HCT116 (cell line): Measurements from ENCODE around the gene LOXL1. TPM values are rescaled to one million over a fixed set of nuclear protein-coding genes. Genes with fewer than 3 reads are reported as not detected.

ENCODE experiments used
- ATAC-seq: fragments of 200-7000 bp; cut with Tn5 transposase; 2 replicates; pipeline ENCODE4 v1.9.1; 2020; ENCODE audit warnings: mild to moderate bottlenecking, moderate library complexity
- BruUV-seq: library from RNA; stranded (reverse); fragments of 400-500 nt; replicated peaks from 2 replicates; lab custom pipeline; 2021; lab: Mats Ljungman, UMichigan
- CTCF ChIA-PET: fragments of 300-600 bp; sonication (Branson Sonifier 250); formaldehyde crosslinking; loops from one replicate; lab custom pipeline; 2021; ENCODE audit warnings: antibody characterized with exemption; lab: Charles Lee
- POLR2A ChIA-PET: fragments of 300-600, 350-600 bp; sonication (Branson Sonifier 250); formaldehyde crosslinking; loops from one replicate; lab custom pipeline; 2021; ENCODE audit warnings: antibody characterized with exemption; lab: Charles Lee
- RAD21 ChIA-PET, 2 experiments: fragments of 300-600 bp; sonication (Branson Sonifier 250); formaldehyde crosslinking; loops; one replicate each; lab custom pipeline; 2023; ENCODE audit warnings: low total read pairs in 2 of 2; ENCODE audit not compliant: uncharacterized antibody in 2 of 2, unreplicated experiment in 2 of 2, low non-redundant PET in 1 of 2; lab: Charles Lee
- DNase-seq: peaks from one replicate; pipeline ENCODE4 v3.0.0-alpha.2; 2010; ENCODE audit warnings: low read depth, low spot score
- H2AFZ ChIP-seq: fragments of 200-600 bp; shearing (Covaris generic), sonication (generic); 2 replicates; pipeline ENCODE4 v1.6.1; 2017; ENCODE audit warnings: low read depth, mixed run types, mixed read lengths, antibody characterized with exemption, low read length; ENCODE audit not compliant: poor library complexity, severe bottlenecking
- H3K27ac ChIP-seq: 2 replicates; pipeline ENCODE4 v1.5.1; 2012; ENCODE audit warnings: low read depth, low read length
- H3K27me3 ChIP-seq: fragments of 200-600 bp; sonication (generic); 2 replicates; pipeline ENCODE4 v1.6.1; 2016; ENCODE audit warnings: mixed run types, low read length, mixed read lengths; ENCODE audit not compliant: insufficient read depth
- H3K36me3 ChIP-seq, 2 experiments: fragments of 200-500 bp in 1 of 2; fragments of 200-600 bp in 1 of 2; sonication (Bioruptor generic) in 1 of 2; sonication (generic) in 1 of 2; 2 replicates each; pipeline versions ENCODE4 v1.5.1 to v1.6.1; 2014 to 2016; ENCODE audit warnings: low read length in 2 of 2, inconsistent platforms in 1 of 2, mixed read lengths in 1 of 2, mixed run types in 1 of 2; ENCODE audit not compliant: insufficient read depth in 2 of 2, control insufficient read depth in 1 of 2
- H3K4me1 ChIP-seq, 2 experiments: fragments of 200-600 bp in 1 of 2; sonication (generic) in 1 of 2; 2 replicates each; pipeline versions ENCODE4 v1.5.1 to v1.6.1; 2012 to 2017; ENCODE audit warnings: low read length in 2 of 2, inconsistent platforms in 1 of 2, mild to moderate bottlenecking in 1 of 2, mixed read lengths in 1 of 2, mixed run types in 1 of 2, moderate library complexity in 1 of 2; ENCODE audit not compliant: insufficient read depth in 2 of 2, control insufficient read depth in 1 of 2
- H3K4me2 ChIP-seq: fragments of 200-600 bp; sonication (generic); 2 replicates; pipeline ENCODE4 v1.6.1; 2017; ENCODE audit warnings: mixed run types, low read length, mixed read lengths
- H3K4me3 ChIP-seq, 2 experiments: fragments of 200-600 bp in 1 of 2; sonication (generic) in 1 of 2; replicated peaks in 1 of 2; 2 replicates each; pipeline ENCODE4 v1.5.1; 2011 to 2016; ENCODE audit warnings: low read length in 2 of 2, control low read depth in 1 of 2, low read depth in 1 of 2, mild to moderate bottlenecking in 1 of 2, mixed read lengths in 1 of 2, mixed run types in 1 of 2
- H3K79me2 ChIP-seq: fragments of 200-600 bp; sonication (generic); 2 replicates; pipeline ENCODE4 v1.6.1; 2017; ENCODE audit warnings: mild to moderate bottlenecking, mixed run types, low read length, moderate library complexity, mixed read lengths; ENCODE audit not compliant: insufficient read depth
- H3K9ac ChIP-seq: fragments of 200-600 bp; sonication (generic); 2 replicates; pipeline ENCODE4 v1.6.1; 2016; ENCODE audit warnings: low read length, mixed read lengths
- H3K9me2 ChIP-seq: fragments of 200-600 bp; sonication (generic), shearing (Covaris generic); 2 replicates; pipeline ENCODE4 v1.6.1; 2017; ENCODE audit warnings: mixed run types, mild to moderate bottlenecking, moderate library complexity; ENCODE audit not compliant: insufficient read depth
- H3K9me3 ChIP-seq, 2 experiments: fragments of 200-500 bp in 1 of 2; fragments of 200-600 bp in 1 of 2; sonication (Bioruptor generic) in 1 of 2; sonication (generic) in 1 of 2; 2 replicates each; pipeline ENCODE4 v1.6.1; 2014 to 2017; ENCODE audit warnings: low read length in 2 of 2, mixed read lengths in 2 of 2, inconsistent platforms in 1 of 2, low read depth in 1 of 2, mild to moderate bottlenecking in 1 of 2, mixed run types in 1 of 2, moderate library complexity in 1 of 2; ENCODE audit not compliant: control insufficient read depth in 1 of 2, insufficient read depth in 1 of 2
- H4K20me1 ChIP-seq: fragments of 200-600 bp; sonication (generic), shearing (Covaris generic); 2 replicates; pipeline ENCODE4 v1.6.1; 2017; ENCODE audit warnings: mixed run types, mild to moderate bottlenecking, moderate library complexity; ENCODE audit not compliant: insufficient read depth
- CBX3 ChIP-seq: IDR thresholded peaks from 2 replicates; pipeline ENCODE4 v1.6.1; 2012; ENCODE audit warnings: low read depth
- CEBPB ChIP-seq: IDR thresholded peaks from 2 replicates; pipeline ENCODE4 v1.6.1; 2012; ENCODE audit warnings: low read depth
- EGR1 ChIP-seq: IDR thresholded peaks from 2 replicates; pipeline ENCODE4 v1.6.1; 2012; ENCODE audit warnings: low read depth
- EZH2 ChIP-seq: fragments of 200-600 bp; sonication (generic); IDR thresholded peaks from 2 replicates; pipeline ENCODE4 v1.6.1; 2017; ENCODE audit warnings: antibody characterized with exemption, mixed run types
- EZH2phosphoT487 ChIP-seq: fragments of 200-600 bp; IDR thresholded peaks from 2 replicates; pipeline ENCODE4 v1.6.1; 2018; ENCODE audit warnings: antibody characterized with exemption, borderline replicate concordance
- FOSL1 ChIP-seq: IDR thresholded peaks from 2 replicates; pipeline ENCODE4 v1.6.1; 2012; ENCODE audit warnings: low read depth
- JUND ChIP-seq: IDR thresholded peaks from 2 replicates; pipeline ENCODE4 v1.6.1; 2012
- MAX ChIP-seq: IDR thresholded peaks from 2 replicates; pipeline ENCODE4 v1.6.1; 2012
- POLR2AphosphoS5 ChIP-seq: IDR thresholded peaks from 2 replicates; pipeline ENCODE4 v1.6.1; 2011; ENCODE audit warnings: mild to moderate bottlenecking, low read depth, low read length, moderate library complexity
- RAD21 ChIP-seq: IDR thresholded peaks from 2 replicates; pipeline ENCODE4 v1.6.1; 2012; ENCODE audit warnings: low read depth, mild to moderate bottlenecking
- SIN3A ChIP-seq: IDR thresholded peaks from 2 replicates; pipeline ENCODE4 v1.6.1; 2012; ENCODE audit warnings: low read depth
- SP1 ChIP-seq: IDR thresholded peaks from 2 replicates; pipeline ENCODE4 v1.6.1; 2012; ENCODE audit warnings: low read depth
- YY1 ChIP-seq: IDR thresholded peaks from 2 replicates; pipeline ENCODE4 v1.6.1; 2011; ENCODE audit warnings: low read length, low read depth, moderate library complexity, mild to moderate bottlenecking; ENCODE audit not compliant: insufficient replicate concordance; ENCODE audit errors: extremely low read depth
- ZFX ChIP-seq: fragments of 450-650 bp; IDR thresholded peaks from 2 replicates; pipeline ENCODE4 v1.6.1; 2017
- ZNF274 ChIP-seq: fragments of 200-500 bp; sonication (Bioruptor generic); IDR thresholded peaks from 2 replicates; pipeline ENCODE4 v1.6.1; 2014; ENCODE audit warnings: mild to moderate bottlenecking, low read depth, low read length, inconsistent platforms
- intact Hi-C: fragments of 100-400 bp; cut with micrococcal nuclease; formaldehyde crosslinking; loops from 2 replicates; pipeline ENCODE4 v1.10.0; 2022
- total RNA-seq: library from RNA; stranded (reverse); gene quantifications from one replicate; pipeline ENCODE4 v1.2.1, GENCODE V29; 2021; ENCODE audit not compliant: unreplicated experiment
- TF ChIP-seq, protein P1 (sequence below): IDR thresholded peaks from 2 replicates; pipeline ENCODE4 v1.6.1; 2012; ENCODE audit warnings: low read depth

LOXL1 gene
- total RNA-seq, 1 experiment from 2014 or later, result 14.9 TPM

- Histone ChIP-seq H3K9me3 (no peaks in the 10 kb centered on the region), H3K27me3 (no peaks in the 10 kb centered on the region), H3K9ac (no peak overlapping the region), H2AFZ (no peak overlapping the region), H3K4me3 (no peak overlapping the region), H3K4me1 (peaks cover 12 to 13% of the 10 kb centered on the region in 2 experiments), H3K27ac (no peak overlapping the region), H3K36me3 (no peaks in the 10 kb centered on the region), H3K9me2 (no peaks in the 10 kb centered on the region), H3K79me2 (no peaks in the 10 kb centered on the region), H3K4me2 (no peak overlapping the region), H4K20me1 (no peaks in the 10 kb centered on the region)
- no TSS peak for BruUV-seq
- DNase-seq (no peak), ATAC-seq (no peak)
- ChIA-PET CTCF (no interaction called here), POLR2A (no interaction called here), RAD21 (no interaction called here)
- TF ChIP-seq EGR1, result no peak
- TF ChIP-seq ZNF274, result no peak
- no peak for TF ChIP-seq MAX
- TF ChIP-seq EZH2phosphoT487, result no peak
- no peak for TF ChIP-seq EZH2
- TF ChIP-seq SIN3A, result no peak
- no peak for TF ChIP-seq POLR2AphosphoS5
- TF ChIP-seq ZFX, result no peak
- TF ChIP-seq SP1, result no peak
- intact Hi-C loops, result no loop called here
Measured at GRCh38 chr15:73932381-73933191, 6.3 kb downstream of the LOXL1 start.

- Histone ChIP-seq H3K9me3 (no peaks in the 10 kb centered on the region), H3K4me3 (no peak overlapping the region), H3K36me3 (no peaks in the 10 kb centered on the region), H2AFZ (no peak overlapping the region), H3K4me2 (no peak overlapping the region), H3K9ac (no peak overlapping the region), H3K9me2 (no peaks in the 10 kb centered on the region), H3K27ac (no peak overlapping the region), H3K79me2 (no peaks in the 10 kb centered on the region), H4K20me1 (no peaks in the 10 kb centered on the region), H3K4me1 (peaks cover 0 to under 1% of the 10 kb centered on the region in 2 experiments; a peak in 2 of 4 replicates), H3K27me3 (no peaks in the 10 kb centered on the region)
- ATAC-seq (no peak), DNase-seq (no peak)
- POLR2A ChIA-PET, result no interaction called here
- CTCF ChIA-PET, result no interaction called here
- intact Hi-C loops, result no loop called here
- RAD21 ChIA-PET, result no interaction called here
- no TSS peak for BruUV-seq
- TF ChIP-seq CBX3, result no peak
- no peak for TF ChIP-seq CEBPB
- no peak for TF ChIP-seq YY1
- no peak for TF ChIP-seq RAD21
- no peak for TF ChIP-seq FOSL1
- no peak for TF ChIP-seq JUND
- TF ChIP-seq, protein P1, sequence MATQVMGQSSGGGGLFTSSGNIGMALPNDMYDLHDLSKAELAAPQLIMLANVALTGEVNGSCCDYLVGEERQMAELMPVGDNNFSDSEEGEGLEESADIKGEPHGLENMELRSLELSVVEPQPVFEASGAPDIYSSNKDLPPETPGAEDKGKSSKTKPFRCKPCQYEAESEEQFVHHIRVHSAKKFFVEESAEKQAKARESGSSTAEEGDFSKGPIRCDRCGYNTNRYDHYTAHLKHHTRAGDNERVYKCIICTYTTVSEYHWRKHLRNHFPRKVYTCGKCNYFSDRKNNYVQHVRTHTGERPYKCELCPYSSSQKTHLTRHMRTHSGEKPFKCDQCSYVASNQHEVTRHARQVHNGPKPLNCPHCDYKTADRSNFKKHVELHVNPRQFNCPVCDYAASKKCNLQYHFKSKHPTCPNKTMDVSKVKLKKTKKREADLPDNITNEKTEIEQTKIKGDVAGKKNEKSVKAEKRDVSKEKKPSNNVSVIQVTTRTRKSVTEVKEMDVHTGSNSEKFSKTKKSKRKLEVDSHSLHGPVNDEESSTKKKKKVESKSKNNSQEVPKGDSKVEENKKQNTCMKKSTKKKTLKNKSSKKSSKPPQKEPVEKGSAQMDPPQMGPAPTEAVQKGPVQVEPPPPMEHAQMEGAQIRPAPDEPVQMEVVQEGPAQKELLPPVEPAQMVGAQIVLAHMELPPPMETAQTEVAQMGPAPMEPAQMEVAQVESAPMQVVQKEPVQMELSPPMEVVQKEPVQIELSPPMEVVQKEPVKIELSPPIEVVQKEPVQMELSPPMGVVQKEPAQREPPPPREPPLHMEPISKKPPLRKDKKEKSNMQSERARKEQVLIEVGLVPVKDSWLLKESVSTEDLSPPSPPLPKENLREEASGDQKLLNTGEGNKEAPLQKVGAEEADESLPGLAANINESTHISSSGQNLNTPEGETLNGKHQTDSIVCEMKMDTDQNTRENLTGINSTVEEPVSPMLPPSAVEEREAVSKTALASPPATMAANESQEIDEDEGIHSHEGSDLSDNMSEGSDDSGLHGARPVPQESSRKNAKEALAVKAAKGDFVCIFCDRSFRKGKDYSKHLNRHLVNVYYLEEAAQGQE, result no peak
Measured at GRCh38 chr15:73934281-73934680, 8.0 kb downstream of the LOXL1 start.
